HG03025 (cell line): ENCODE measurements around the gene TMPRSS6.

Experiments used
- ATAC-seq: cut with Tn5 transposase; IDR thresholded peaks from one replicate; pipeline ENCODE4 v1.9.1; 2021; ENCODE audit warnings: mild to moderate bottlenecking, moderate library complexity; ENCODE audit not compliant: unreplicated experiment, low FRiP score

Gene TMPRSS6

DNA sequence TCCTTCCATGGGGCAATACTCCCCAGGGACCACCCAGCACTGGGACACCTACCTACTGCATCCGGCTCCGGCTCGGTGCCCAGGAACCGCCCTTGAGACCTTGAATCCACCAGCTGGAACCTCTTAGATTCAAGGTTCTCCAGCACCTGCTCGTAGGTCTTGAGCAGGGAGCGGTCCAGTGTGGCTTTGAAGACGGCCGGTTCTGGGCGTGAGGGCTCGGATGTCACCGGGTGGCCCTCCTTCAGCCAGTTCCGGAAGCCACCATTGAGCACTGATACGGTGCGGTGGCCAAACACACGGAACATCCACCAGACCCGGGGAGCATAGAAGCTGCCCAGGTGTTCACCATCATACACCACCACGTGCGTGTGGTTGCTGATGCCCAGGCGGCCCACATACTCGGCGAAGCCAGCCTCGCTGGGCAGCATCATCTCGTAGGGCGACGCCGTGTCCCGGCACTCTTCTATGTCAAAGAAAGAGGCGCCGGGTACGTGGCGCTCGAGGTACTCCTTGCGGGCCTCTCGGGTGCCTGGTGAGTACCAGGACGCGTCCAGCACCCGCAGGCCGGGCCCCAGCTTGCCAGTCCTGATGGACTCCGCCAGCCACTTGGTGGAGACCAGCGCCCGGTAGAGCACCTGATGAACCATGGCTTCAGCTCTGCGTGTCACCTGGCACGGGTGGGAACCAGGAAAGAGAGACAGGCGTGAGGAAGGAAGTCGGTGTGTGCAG, 91.3 kb downstream of the TMPRSS6 start:
- no peak for ATAC-seq

DNA sequence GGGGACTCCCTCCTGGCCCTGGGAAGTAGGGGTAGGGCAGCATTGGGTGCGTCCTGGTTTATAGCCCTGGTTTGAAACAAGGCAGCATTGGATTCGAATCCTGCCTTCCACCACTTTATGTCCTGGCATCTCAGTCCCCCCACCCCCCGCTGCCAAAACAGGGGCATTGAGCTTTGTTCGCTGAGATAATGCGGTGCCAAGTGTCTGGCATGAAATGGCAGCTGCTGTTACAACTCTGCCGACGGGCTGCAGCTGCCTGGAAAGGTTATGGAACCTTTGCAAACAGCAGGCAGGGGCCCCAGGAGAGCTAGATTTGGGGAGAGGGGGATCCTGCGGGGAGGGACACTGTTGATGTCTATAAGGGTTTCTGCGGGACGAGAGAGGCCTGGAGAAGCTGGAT, 92.2 kb downstream of the TMPRSS6 start:
- no peak for ATAC-seq

- ATAC-seq: no peak
Observed at GRCh38 chr22:37016134-37016910, 93.2 kb downstream of the TMPRSS6 start.

- no peak for ATAC-seq
Observed at GRCh38 chr22:37015587-37015878, 94.0 kb downstream of the TMPRSS6 start.
